GM12801 (cell line): ENCODE data around the gene C2CD4C.

Source experiments
- CTCF ChIP-seq: IDR thresholded peaks from one replicate; pipeline ENCODE4 v1.5.1; 2011; ENCODE audit warnings: control low read depth; ENCODE audit not compliant: insufficient read length; ENCODE audit errors: extremely low read depth

C2CD4C gene

DNA sequence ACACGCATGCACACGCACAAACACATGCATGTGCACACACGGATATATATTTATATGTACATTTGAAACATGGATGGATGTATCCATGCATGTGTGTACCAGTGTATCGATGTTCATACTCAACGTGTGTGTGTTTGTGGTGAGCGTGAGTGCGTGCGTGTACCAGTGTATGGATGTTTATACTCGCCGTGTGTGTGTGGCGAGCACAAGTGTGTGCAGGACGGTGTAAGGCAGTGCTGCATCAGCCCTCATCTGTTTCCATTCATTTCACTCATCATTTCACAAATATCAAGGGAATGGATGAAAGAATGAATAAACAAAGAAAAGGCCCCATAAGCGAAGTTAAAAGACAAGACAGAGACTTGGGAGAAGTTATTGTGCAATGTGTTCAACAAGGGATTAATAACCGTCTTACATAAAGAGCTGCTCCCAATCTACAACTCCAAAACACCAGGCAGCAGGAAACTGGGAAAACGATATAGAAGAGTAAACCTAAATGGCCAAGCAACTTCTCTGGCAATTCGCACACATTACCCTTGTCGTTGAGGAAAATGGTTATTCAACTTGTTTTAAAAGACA lies 42.7 kb downstream of the C2CD4C start:
- no peak for TF ChIP-seq CTCF

GRCh38 chr19:364496-365287 lies 44.3 kb downstream of the C2CD4C start:
- TF ChIP-seq CTCF = no peak

DNA sequence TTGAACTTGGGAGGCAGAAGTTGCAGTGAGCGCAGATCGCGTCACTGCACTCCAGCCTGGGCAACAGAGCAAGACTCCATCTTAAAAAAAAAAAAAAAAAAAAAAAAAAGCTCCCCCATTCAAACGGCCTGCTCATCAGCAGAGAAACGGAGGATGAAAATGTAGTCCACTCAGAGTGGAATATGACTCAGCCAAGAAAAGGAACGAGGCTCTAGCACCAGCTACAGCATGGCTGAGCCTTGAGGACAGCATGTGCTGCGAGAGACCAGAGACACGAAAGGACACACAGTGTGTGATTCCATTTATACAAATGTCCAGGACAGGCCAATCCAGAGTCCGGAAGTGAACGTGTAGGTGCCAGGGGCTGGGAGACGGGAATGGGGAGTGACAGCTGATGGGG lies 46.3 kb downstream of the C2CD4C start:
- TF ChIP-seq CTCF = no peak

GRCh38 chr19:362154-362553 lies 46.8 kb downstream of the C2CD4C start:
- no peak for TF ChIP-seq CTCF

GRCh38 chr19:359653-359925 lies 49.4 kb downstream of the C2CD4C start:
- TF ChIP-seq CTCF = no peak
